ENCODE measurements around the gene KRT12.

KRT12 gene

GRCh38 chr17:40883031-40883430 lies 16.0 kb upstream of the KRT12 start:
- no peaks in the 10 kb centered on the region for H3K36me3 Mint-ChIP-seq (ENCODE audit: low read depth)
- peaks cover 10% of the 10 kb centered on the region for H3K27me3 Mint-ChIP-seq (ENCODE audit: low read depth)
- H3K4me3 Mint-ChIP-seq, result no peak overlapping the region
- no peaks in the 10 kb centered on the region for H3K4me1 Mint-ChIP-seq
- TF ChIP-seq CTCF (IDR thresholded peaks at IDR 0.05; ENCODE audit: unreplicated experiment in 3 of 3), result no peak
- no peak overlapping the region for H3K27ac Mint-ChIP-seq
- no peaks in the 10 kb centered on the region for H3K9me3 Mint-ChIP-seq

DNA sequence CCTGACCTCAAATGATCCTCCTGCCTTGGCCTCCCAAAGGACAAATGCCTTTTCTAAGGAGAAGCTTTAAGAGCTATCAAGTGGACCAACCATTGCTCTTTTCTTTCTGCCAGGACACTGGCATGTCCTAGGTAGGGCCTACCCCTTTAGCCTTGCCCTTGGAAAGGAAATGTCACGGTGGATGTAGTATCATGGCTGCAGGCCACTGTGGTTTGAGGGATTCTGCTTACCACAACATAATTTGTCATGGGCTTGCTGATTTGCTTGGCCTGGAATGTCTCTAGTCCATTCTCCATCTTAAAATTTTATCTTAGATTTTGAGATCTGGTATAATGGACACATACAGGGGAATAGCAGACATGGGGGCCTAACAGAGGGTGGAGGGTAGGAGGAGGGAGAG lies 12.0 kb upstream of the KRT12 start:
- TF ChIP-seq CTCF (IDR thresholded peaks at IDR 0.05; ENCODE audit: unreplicated experiment in 3 of 3), result no peak
- no peaks in the 10 kb centered on the region for H3K36me3 Mint-ChIP-seq (ENCODE audit: low read depth)
- peaks cover 13% of the 10 kb centered on the region for H3K27me3 Mint-ChIP-seq (ENCODE audit: low read depth)
- no peaks in the 10 kb centered on the region for H3K4me1 Mint-ChIP-seq
- no peaks in the 10 kb centered on the region for H3K9me3 Mint-ChIP-seq
- H3K4me3 Mint-ChIP-seq, result no peak overlapping the region
- H3K27ac Mint-ChIP-seq, result no peak overlapping the region

GRCh38 chr17:40878044-40878443 lies 11.0 kb upstream of the KRT12 start:
- Mint-ChIP-seq H3K27ac (no peak overlapping the region), H3K9me3 (no peaks in the 10 kb centered on the region), H3K4me1 (no peaks in the 10 kb centered on the region), H3K27me3 (ENCODE audit: low read depth) (peaks cover 9% of the 10 kb centered on the region), H3K4me3 (no peak overlapping the region), H3K36me3 (ENCODE audit: low read depth) (no peaks in the 10 kb centered on the region)
- TF ChIP-seq CTCF (IDR thresholded peaks at IDR 0.05; ENCODE audit: unreplicated experiment in 3 of 3), result no peak

DNA sequence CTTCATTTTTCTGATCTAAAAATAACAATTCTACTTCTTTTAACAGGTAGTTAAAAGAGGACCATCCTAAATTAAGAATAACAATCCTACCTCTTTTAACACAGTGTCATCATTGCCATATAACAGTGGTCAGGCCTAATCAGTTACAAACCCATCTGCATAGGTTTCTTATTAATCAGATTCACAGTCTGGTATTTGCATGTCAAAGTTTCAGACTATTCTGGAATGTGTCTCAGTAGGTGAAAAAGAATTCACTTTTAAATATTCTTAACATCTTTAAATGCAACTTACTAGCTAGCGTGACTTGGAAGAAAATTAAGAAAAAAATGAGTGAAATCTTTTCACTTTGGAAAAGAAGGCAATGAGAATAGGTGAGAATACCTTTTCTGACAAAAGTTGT lies 6.8 kb upstream of the KRT12 start:
- no peak overlapping the region for H3K27ac Mint-ChIP-seq
- H3K27me3 Mint-ChIP-seq (ENCODE audit: low read depth), result peaks cover 9% of the 10 kb centered on the region
- no peak for TF ChIP-seq CTCF (IDR thresholded peaks at IDR 0.05; ENCODE audit: unreplicated experiment in 3 of 3)
- no peaks in the 10 kb centered on the region for H3K36me3 Mint-ChIP-seq (ENCODE audit: low read depth)
- no peaks in the 10 kb centered on the region for H3K4me1 Mint-ChIP-seq
- H3K9me3 Mint-ChIP-seq, result no peaks in the 10 kb centered on the region
- no peak overlapping the region for H3K4me3 Mint-ChIP-seq

DNA sequence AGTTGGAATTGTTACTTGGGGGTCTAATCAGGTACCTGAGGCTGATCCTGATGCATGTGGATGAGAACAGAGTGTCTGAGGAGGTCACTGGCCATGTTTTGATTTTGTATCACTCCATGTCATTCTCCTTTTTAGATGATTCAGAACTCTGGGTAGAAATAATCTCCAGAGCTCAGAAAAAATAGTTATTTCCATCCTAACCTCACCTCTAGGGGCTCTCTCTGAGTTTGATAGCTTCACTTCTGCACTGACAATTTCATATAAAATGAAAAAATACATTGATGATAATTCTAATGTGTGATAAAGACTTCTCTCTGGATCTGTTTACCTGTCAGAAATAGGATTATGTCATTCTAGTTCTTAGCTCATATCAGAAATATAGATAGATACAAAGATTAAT lies 6.2 kb upstream of the KRT12 start:
- peak in 1 of 3 experiments; percentile 7 for TF ChIP-seq CTCF (IDR thresholded peaks at IDR 0.05; ENCODE audit: unreplicated experiment in 3 of 3)
- H3K27me3 Mint-ChIP-seq (ENCODE audit: low read depth), result peaks cover 9% of the 10 kb centered on the region
- no peak overlapping the region for H3K27ac Mint-ChIP-seq
- H3K4me3 Mint-ChIP-seq, result no peak overlapping the region
- H3K9me3 Mint-ChIP-seq, result no peaks in the 10 kb centered on the region
- H3K4me1 Mint-ChIP-seq, result no peaks in the 10 kb centered on the region
- H3K36me3 Mint-ChIP-seq (ENCODE audit: low read depth), result no peaks in the 10 kb centered on the region

GRCh38 chr17:40872416-40872815 lies 5.4 kb upstream of the KRT12 start:
- H3K9me3 Mint-ChIP-seq, result no peaks in the 10 kb centered on the region
- no peak overlapping the region for H3K4me3 Mint-ChIP-seq
- H3K27me3 Mint-ChIP-seq (ENCODE audit: low read depth), result peaks cover 9% of the 10 kb centered on the region
- H3K36me3 Mint-ChIP-seq (ENCODE audit: low read depth), result no peaks in the 10 kb centered on the region
- no peak for TF ChIP-seq CTCF (IDR thresholded peaks at IDR 0.05; ENCODE audit: unreplicated experiment in 3 of 3)
- no peaks in the 10 kb centered on the region for H3K4me1 Mint-ChIP-seq
- H3K27ac Mint-ChIP-seq, result no peak overlapping the region
